Measurements from ENCODE around the gene FBXW11.

The FBXW11 gene

DNA sequence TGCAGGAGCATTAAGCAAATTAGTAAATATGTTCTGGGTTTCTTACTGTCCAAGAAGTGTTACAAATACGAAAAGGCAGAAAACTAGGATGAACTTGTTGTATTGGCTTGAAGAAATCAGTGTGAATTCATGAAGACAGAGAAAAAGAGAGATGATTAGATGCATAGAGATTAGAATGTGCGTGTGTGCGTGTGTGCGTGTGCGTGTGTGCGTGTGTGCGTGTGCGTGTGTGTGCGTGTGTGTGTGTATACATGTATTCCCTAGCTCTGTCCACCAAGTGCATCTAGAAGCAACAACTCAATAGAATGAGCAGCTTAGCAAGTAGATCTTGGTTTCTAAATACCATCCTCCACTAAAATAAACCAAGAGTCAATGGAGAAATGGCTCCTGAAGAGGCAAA lies 179.3 kb downstream of the FBXW11 start:
- no peaks in the 10 kb centered on the region for H3K36me3 ChIP-seq (ENCODE audit: control insufficient read depth in 1 of 2, insufficient read depth in 2 of 2, low read length in 2 of 2)
- H3K4me1 ChIP-seq (ENCODE audit: control insufficient read depth in 1 of 2, insufficient read depth in 2 of 2, low read length in 2 of 2): peaks cover 6 to 10% of the 10 kb centered on the region in 2 donors
- no peaks in the 10 kb centered on the region for H3K27me3 ChIP-seq (ENCODE audit: control insufficient read depth in 1 of 2, insufficient read depth in 2 of 2, low read length in 2 of 2)
- no peak overlapping the region for H3K27ac ChIP-seq (ENCODE audit: low read depth, low read length)
- no peak overlapping the region for H3K4me3 ChIP-seq (ENCODE audit: low read depth in 1 of 2, low read length in 2 of 2)
- no peak overlapping the region for H3K9ac ChIP-seq (ENCODE audit: low read depth in 1 of 2, low read length in 2 of 2)
- peaks cover 0 to 6% of the 10 kb centered on the region in 2 donors for H3K9me3 ChIP-seq (ENCODE audit: control insufficient read depth in 1 of 2, low read length in 2 of 2)

DNA sequence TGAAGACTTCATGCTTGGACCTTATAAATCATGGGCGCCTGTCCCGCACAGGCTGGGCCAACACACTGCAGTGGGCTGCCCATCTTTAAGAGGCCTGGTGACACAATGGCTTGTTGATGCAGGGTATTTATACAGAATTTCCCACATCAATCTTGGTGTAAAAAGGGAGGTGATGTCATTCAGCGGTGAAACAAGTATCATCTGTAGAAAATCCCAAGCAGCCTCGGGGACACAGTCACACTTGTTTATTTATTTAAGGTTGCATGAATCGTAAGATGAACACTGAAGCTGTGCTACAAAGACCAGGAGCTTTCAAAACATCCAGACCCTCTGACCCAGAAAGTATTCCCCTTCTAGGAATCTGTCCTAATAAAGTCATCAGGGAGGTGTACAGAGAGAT lies 180.3 kb downstream of the FBXW11 start:
- Histone ChIP-seq H3K27me3 (ENCODE audit: control insufficient read depth in 1 of 2, insufficient read depth in 2 of 2, low read length in 2 of 2) (no peaks in the 10 kb centered on the region), H3K9me3 (ENCODE audit: control insufficient read depth in 1 of 2, low read length in 2 of 2) (peaks cover 0 to under 1% of the 10 kb centered on the region in 2 donors), H3K4me3 (ENCODE audit: low read depth in 1 of 2, low read length in 2 of 2) (no peak overlapping the region), H3K4me1 (ENCODE audit: control insufficient read depth in 1 of 2, insufficient read depth in 2 of 2, low read length in 2 of 2) (peaks cover 6 to 10% of the 10 kb centered on the region in 2 donors), H3K36me3 (ENCODE audit: control insufficient read depth in 1 of 2, insufficient read depth in 2 of 2, low read length in 2 of 2) (no peaks in the 10 kb centered on the region), H3K27ac (ENCODE audit: low read depth, low read length) (no peak overlapping the region), H3K9ac (ENCODE audit: low read depth in 1 of 2, low read length in 2 of 2) (no peak overlapping the region)

DNA sequence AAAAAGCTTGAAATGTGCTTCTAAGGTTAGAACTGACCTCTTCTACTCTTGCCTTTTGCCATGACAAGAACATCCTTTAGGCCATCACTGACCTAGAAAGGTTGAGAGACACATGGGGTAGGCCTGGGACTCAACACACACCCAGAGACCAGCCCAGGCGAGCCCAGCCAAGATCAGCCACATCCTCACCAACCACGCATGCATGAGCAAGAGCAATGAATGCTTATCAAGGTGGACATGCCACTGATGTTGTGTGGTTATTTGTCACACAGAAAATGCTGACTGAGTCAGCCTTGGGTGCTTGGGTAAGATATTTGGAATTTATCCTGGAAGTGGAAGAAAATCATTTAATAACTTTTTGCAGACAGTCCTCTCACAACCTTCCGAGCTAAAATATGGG lies 181.4 kb downstream of the FBXW11 start:
- H3K36me3 ChIP-seq (ENCODE audit: control insufficient read depth in 1 of 2, insufficient read depth in 2 of 2, low read length in 2 of 2): no peaks in the 10 kb centered on the region
- H3K4me1 ChIP-seq (ENCODE audit: control insufficient read depth in 1 of 2, insufficient read depth in 2 of 2, low read length in 2 of 2): peaks cover 6 to 10% of the 10 kb centered on the region in 2 donors
- no peak overlapping the region for H3K4me3 ChIP-seq (ENCODE audit: low read depth in 1 of 2, low read length in 2 of 2)
- H3K9me3 ChIP-seq (ENCODE audit: control insufficient read depth in 1 of 2, low read length in 2 of 2): no peaks in the 10 kb centered on the region
- H3K27me3 ChIP-seq (ENCODE audit: control insufficient read depth in 1 of 2, insufficient read depth in 2 of 2, low read length in 2 of 2): no peaks in the 10 kb centered on the region
- H3K27ac ChIP-seq (ENCODE audit: low read depth, low read length): no peak overlapping the region
- no peak overlapping the region for H3K9ac ChIP-seq (ENCODE audit: low read depth in 1 of 2, low read length in 2 of 2)

DNA sequence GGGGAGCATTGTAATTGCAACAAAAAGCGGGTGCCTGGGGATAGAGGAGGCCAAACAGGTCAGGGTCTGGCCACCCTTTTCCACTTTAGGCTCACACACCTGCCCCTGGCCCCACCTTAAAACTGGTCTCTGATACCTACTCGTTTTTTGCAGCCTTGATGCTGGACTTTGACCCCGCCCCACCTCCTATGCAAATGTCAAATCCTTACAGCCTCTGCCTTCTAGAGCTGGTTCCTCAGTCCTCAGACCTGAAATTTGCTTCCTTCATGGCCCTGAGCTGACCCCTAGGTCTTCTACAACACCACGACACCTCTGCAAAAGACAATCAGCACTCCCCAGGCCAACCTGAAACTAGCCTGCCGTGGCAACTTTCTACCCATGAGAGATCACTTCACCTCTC lies 183.2 kb downstream of the FBXW11 start:
- H3K27ac ChIP-seq (ENCODE audit: low read depth, low read length): no peak overlapping the region
- H3K27me3 ChIP-seq (ENCODE audit: control insufficient read depth in 1 of 2, insufficient read depth in 2 of 2, low read length in 2 of 2): no peaks in the 10 kb centered on the region
- peaks cover 6 to 10% of the 10 kb centered on the region in 2 donors for H3K4me1 ChIP-seq (ENCODE audit: control insufficient read depth in 1 of 2, insufficient read depth in 2 of 2, low read length in 2 of 2)
- no peaks in the 10 kb centered on the region for H3K9me3 ChIP-seq (ENCODE audit: control insufficient read depth in 1 of 2, low read length in 2 of 2)
- H3K4me3 ChIP-seq (ENCODE audit: low read depth in 1 of 2, low read length in 2 of 2): no peak overlapping the region
- H3K9ac ChIP-seq (ENCODE audit: low read depth in 1 of 2, low read length in 2 of 2): no peak overlapping the region
- H3K36me3 ChIP-seq (ENCODE audit: control insufficient read depth in 1 of 2, insufficient read depth in 2 of 2, low read length in 2 of 2): no peaks in the 10 kb centered on the region

DNA sequence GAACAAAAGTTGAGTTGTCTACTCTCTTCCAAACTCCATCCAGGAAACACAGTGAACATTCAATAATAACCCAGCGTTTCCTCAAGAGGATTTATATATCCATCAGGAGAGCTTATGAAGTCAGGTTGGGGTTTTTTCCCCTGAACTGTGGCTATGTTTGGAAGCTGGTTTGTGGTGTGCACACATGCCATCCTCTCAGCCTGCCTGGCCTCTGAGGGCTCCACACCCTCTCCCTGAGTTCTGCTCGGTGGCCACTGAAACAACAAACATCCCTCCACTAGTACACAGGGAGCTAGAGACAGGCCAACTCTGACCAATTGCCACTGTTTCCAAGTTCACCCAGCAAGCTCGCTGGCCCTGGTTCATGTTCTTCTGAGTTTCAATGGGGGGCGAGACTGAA lies 185.2 kb downstream of the FBXW11 start:
- no peak overlapping the region for H3K4me3 ChIP-seq (ENCODE audit: low read depth in 1 of 2, low read length in 2 of 2)
- H3K9me3 ChIP-seq (ENCODE audit: control insufficient read depth in 1 of 2, low read length in 2 of 2): no peaks in the 10 kb centered on the region
- H3K27me3 ChIP-seq (ENCODE audit: control insufficient read depth in 1 of 2, insufficient read depth in 2 of 2, low read length in 2 of 2): no peaks in the 10 kb centered on the region
- no peaks in the 10 kb centered on the region for H3K36me3 ChIP-seq (ENCODE audit: control insufficient read depth in 1 of 2, insufficient read depth in 2 of 2, low read length in 2 of 2)
- H3K9ac ChIP-seq (ENCODE audit: low read depth in 1 of 2, low read length in 2 of 2): no peak overlapping the region
- peaks cover 6 to 10% of the 10 kb centered on the region in 2 donors for H3K4me1 ChIP-seq (ENCODE audit: control insufficient read depth in 1 of 2, insufficient read depth in 2 of 2, low read length in 2 of 2)
- H3K27ac ChIP-seq (ENCODE audit: low read depth, low read length): no peak overlapping the region

DNA sequence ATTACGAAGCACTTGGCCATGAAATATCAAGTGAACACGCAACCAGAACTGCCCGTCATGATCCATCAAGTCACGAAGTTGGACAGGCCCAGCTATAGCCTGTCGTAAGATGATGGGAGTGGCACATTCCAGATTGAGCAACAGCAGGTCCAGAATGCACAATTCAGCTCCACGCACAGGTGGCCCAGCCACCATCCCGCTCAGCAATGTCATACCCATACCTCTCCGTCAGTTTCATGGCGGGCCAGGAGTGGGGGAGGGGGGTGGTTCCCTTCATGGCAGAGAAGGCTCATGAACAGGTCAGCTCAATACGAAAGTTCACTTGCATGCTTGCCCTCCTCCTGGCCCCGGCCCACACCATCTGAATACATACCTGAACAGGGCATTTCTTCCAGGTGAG lies 185.9 kb downstream of the FBXW11 start:
- Histone ChIP-seq H3K9me3 (ENCODE audit: control insufficient read depth in 1 of 2, low read length in 2 of 2) (no peaks in the 10 kb centered on the region), H3K4me1 (ENCODE audit: control insufficient read depth in 1 of 2, insufficient read depth in 2 of 2, low read length in 2 of 2) (peaks cover 6 to 10% of the 10 kb centered on the region in 2 donors), H3K27me3 (ENCODE audit: control insufficient read depth in 1 of 2, insufficient read depth in 2 of 2, low read length in 2 of 2) (no peaks in the 10 kb centered on the region), H3K27ac (ENCODE audit: low read depth, low read length) (no peak overlapping the region), H3K36me3 (ENCODE audit: control insufficient read depth in 1 of 2, insufficient read depth in 2 of 2, low read length in 2 of 2) (no peaks in the 10 kb centered on the region), H3K9ac (ENCODE audit: low read depth in 1 of 2, low read length in 2 of 2) (no peak overlapping the region), H3K4me3 (ENCODE audit: low read depth in 1 of 2, low read length in 2 of 2) (no peak overlapping the region)

DNA sequence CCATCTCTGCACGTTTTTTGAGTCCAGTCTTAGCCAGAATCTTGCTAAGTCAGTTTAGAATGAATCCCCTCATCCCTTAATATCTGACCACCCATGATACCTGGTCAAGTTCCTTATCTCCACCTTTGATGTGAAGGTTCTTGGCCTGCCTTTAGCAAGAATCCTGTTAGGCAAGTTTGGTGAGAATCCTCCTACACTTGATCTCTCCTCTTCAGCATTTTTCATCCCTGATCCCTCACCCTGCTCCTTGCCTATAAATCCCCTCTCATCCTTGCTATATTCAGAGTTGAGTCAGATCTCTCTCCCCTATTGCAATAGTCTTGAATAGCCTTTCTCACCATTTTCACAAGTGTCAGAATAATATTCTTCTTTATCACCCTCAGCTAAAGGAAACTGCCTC lies 189.8 kb downstream of the FBXW11 start:
- peaks cover under 1% of the 10 kb centered on the region in 2 donors for H3K9me3 ChIP-seq (ENCODE audit: control insufficient read depth in 1 of 2, low read length in 2 of 2)
- no peak overlapping the region for H3K4me3 ChIP-seq (ENCODE audit: low read depth in 1 of 2, low read length in 2 of 2)
- no peaks in the 10 kb centered on the region for H3K4me1 ChIP-seq (ENCODE audit: control insufficient read depth in 1 of 2, insufficient read depth in 2 of 2, low read length in 2 of 2)
- no peaks in the 10 kb centered on the region for H3K27me3 ChIP-seq (ENCODE audit: control insufficient read depth in 1 of 2, insufficient read depth in 2 of 2, low read length in 2 of 2)
- H3K36me3 ChIP-seq (ENCODE audit: control insufficient read depth in 1 of 2, insufficient read depth in 2 of 2, low read length in 2 of 2): no peaks in the 10 kb centered on the region
- no peak overlapping the region for H3K27ac ChIP-seq (ENCODE audit: low read depth, low read length)
- no peak overlapping the region for H3K9ac ChIP-seq (ENCODE audit: low read depth in 1 of 2, low read length in 2 of 2)

DNA sequence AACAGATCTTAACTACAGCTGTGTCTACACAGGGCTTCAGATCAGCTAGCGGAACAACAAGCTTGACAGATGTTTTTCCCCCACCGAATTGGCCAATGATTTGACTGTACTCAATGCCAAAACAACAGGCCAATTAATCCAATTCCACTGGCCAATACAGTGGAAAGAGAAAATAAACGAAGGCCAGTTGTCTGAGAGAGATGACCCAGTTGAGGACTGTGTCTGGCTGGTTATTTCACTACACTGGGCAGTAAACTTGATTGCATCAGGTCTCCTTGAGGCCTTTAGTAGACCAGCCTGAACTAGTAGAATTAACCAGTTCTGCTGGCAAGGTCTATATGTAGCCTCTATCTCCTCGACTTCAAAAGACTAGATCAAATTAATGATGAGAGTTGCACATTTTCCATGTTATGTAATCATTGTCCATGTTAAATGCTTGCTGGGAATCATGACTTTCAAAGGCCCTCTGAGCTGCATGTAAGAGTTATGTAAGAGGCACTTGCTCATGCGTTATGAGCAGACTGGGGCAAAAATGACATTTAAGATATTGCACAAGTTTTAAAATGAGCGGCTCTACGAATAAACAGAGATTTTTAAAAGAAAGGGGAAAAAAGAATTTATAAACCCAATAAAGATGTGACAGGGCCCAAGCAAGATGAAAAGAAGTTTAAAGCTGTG lies 192.5 kb downstream of the FBXW11 start:
- H3K27me3 ChIP-seq (ENCODE audit: control insufficient read depth in 1 of 2, insufficient read depth in 2 of 2, low read length in 2 of 2): no peaks in the 10 kb centered on the region
- no peak overlapping the region for H3K27ac ChIP-seq (ENCODE audit: low read depth, low read length)
- peaks cover 3 to 6% of the 10 kb centered on the region in 2 donors for H3K9me3 ChIP-seq (ENCODE audit: control insufficient read depth in 1 of 2, low read length in 2 of 2)
- H3K4me3 ChIP-seq (ENCODE audit: low read depth in 1 of 2, low read length in 2 of 2): no peak overlapping the region
- H3K9ac ChIP-seq (ENCODE audit: low read depth in 1 of 2, low read length in 2 of 2): no peak overlapping the region
- H3K36me3 ChIP-seq (ENCODE audit: control insufficient read depth in 1 of 2, insufficient read depth in 2 of 2, low read length in 2 of 2): no peaks in the 10 kb centered on the region
- H3K4me1 ChIP-seq (ENCODE audit: control insufficient read depth in 1 of 2, insufficient read depth in 2 of 2, low read length in 2 of 2): no peaks in the 10 kb centered on the region

DNA sequence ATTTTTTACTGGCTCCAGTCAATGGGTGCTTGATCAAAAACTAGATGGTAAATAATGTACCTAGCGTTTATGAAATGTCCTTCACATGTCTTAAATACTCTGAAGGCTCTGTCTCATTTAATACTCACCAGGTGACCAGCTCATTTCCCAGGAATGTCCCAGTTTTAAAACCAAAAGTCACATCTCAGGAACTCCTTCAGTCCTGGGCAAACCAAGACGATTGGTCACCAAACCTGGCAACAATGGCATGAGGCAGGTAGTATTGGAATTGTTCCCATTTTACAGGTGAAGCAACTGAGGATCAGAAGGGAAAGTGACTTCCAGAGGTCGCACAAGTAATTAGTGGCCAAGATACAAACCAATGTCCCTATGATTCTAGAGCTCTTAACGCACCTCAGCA lies 193.2 kb downstream of the FBXW11 start:
- Histone ChIP-seq H3K9me3 (ENCODE audit: control insufficient read depth in 1 of 2, low read length in 2 of 2) (peaks cover 3 to 6% of the 10 kb centered on the region in 2 donors), H3K27me3 (ENCODE audit: control insufficient read depth in 1 of 2, insufficient read depth in 2 of 2, low read length in 2 of 2) (no peaks in the 10 kb centered on the region), H3K4me1 (ENCODE audit: control insufficient read depth in 1 of 2, insufficient read depth in 2 of 2, low read length in 2 of 2) (no peaks in the 10 kb centered on the region), H3K4me3 (ENCODE audit: low read depth in 1 of 2, low read length in 2 of 2) (no peak overlapping the region), H3K27ac (ENCODE audit: low read depth, low read length) (no peak overlapping the region), H3K9ac (ENCODE audit: low read depth in 1 of 2, low read length in 2 of 2) (no peak overlapping the region), H3K36me3 (ENCODE audit: control insufficient read depth in 1 of 2, insufficient read depth in 2 of 2, low read length in 2 of 2) (no peaks in the 10 kb centered on the region)
